Ishikawa (cell line): ENCODE results near the gene PLIN4.

Experiments used
- CEBPB ChIP-seq: IDR thresholded peaks from 2 replicates; pipeline ENCODE4 v1.6.1; 2012
- CREB1 ChIP-seq: IDR thresholded peaks from 2 replicates; pipeline ENCODE4 v1.6.1; 2012; ENCODE audit warnings: low read depth
- EGR1 ChIP-seq: IDR thresholded peaks from 2 replicates; pipeline ENCODE4 v1.6.1; 2012
- EP300 ChIP-seq: IDR thresholded peaks from 2 replicates; pipeline ENCODE4 v1.6.1; 2012; ENCODE audit warnings: borderline replicate concordance
- FOXM1 ChIP-seq: IDR thresholded peaks from 2 replicates; pipeline ENCODE4 v1.6.1; 2012; ENCODE audit warnings: low read depth, borderline replicate concordance
- NFIC ChIP-seq: IDR thresholded peaks from 2 replicates; pipeline ENCODE4 v1.6.1; 2012
- RAD21 ChIP-seq: IDR thresholded peaks from 2 replicates; pipeline ENCODE4 v1.6.1; 2012; ENCODE audit warnings: low read depth
- TAF1 ChIP-seq: IDR thresholded peaks from 2 replicates; pipeline ENCODE4 v1.6.1; 2012; ENCODE audit warnings: low read depth, mild to moderate bottlenecking
- TCF12 ChIP-seq: IDR thresholded peaks from 2 replicates; pipeline ENCODE4 v1.6.1; 2012; ENCODE audit warnings: low read depth
- TEAD4 ChIP-seq: IDR thresholded peaks from 2 replicates; pipeline ENCODE4 v1.6.1; 2012
- YY1 ChIP-seq: IDR thresholded peaks from 2 replicates; pipeline ENCODE4 v1.6.1; 2012; ENCODE audit warnings: low read depth
- ZBTB7A ChIP-seq: IDR thresholded peaks from 2 replicates; pipeline ENCODE4 v1.6.1; 2012; ENCODE audit warnings: low read depth
- TF ChIP-seq, protein P1 (sequence below): IDR thresholded peaks from 2 replicates; pipeline ENCODE4 v1.6.1; 2012; ENCODE audit warnings: low read depth, mild to moderate bottlenecking
- TF ChIP-seq, protein P2 (sequence below): IDR thresholded peaks from 2 replicates; pipeline ENCODE4 v1.6.1; 2012
- TF ChIP-seq, protein P3 (sequence below): IDR thresholded peaks from 2 replicates; pipeline ENCODE4 v1.6.1; 2012

The PLIN4 gene

DNA sequence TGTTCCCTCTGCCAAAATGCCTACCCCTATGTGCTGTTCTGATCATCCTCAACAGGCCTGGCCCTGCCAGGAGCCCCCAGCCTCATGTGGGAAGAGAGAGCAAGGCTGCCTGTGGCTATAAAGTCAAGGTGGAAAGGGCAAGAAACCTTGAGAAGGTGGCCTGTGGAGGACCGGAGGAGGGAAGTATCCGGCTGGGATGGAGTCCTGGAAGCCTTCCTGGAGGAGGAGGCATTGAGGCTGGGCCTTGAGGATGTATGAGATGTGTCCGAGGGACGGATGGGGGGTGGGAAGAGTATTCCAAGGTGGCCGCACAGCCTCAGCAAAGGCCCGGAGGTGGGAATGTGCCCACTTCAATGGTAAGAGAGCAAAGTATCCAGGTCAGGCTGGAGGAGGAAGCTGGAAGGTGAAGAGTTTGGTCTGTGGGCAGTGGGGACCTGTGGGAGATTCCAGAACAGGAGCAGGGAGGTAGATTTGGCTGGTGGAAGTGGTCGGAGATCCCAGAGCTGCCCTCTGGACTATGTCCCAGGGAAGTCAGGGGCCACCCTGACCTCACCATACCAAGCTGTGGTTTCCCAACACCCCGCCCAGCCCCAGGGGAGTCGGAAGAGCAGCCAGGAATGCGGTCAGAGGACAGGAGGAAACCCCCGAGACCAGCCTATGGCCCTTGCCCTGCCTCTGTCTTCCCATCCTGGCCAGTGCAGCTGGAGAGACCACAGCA lies 3.0 kb upstream of the PLIN4 start:
- TF ChIP-seq, protein P1, sequence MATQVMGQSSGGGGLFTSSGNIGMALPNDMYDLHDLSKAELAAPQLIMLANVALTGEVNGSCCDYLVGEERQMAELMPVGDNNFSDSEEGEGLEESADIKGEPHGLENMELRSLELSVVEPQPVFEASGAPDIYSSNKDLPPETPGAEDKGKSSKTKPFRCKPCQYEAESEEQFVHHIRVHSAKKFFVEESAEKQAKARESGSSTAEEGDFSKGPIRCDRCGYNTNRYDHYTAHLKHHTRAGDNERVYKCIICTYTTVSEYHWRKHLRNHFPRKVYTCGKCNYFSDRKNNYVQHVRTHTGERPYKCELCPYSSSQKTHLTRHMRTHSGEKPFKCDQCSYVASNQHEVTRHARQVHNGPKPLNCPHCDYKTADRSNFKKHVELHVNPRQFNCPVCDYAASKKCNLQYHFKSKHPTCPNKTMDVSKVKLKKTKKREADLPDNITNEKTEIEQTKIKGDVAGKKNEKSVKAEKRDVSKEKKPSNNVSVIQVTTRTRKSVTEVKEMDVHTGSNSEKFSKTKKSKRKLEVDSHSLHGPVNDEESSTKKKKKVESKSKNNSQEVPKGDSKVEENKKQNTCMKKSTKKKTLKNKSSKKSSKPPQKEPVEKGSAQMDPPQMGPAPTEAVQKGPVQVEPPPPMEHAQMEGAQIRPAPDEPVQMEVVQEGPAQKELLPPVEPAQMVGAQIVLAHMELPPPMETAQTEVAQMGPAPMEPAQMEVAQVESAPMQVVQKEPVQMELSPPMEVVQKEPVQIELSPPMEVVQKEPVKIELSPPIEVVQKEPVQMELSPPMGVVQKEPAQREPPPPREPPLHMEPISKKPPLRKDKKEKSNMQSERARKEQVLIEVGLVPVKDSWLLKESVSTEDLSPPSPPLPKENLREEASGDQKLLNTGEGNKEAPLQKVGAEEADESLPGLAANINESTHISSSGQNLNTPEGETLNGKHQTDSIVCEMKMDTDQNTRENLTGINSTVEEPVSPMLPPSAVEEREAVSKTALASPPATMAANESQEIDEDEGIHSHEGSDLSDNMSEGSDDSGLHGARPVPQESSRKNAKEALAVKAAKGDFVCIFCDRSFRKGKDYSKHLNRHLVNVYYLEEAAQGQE, result no peak
- no peak for TF ChIP-seq EP300
- no peak for TF ChIP-seq YY1
- no peak for TF ChIP-seq ZBTB7A
- TF ChIP-seq TAF1, result no peak
- TF ChIP-seq, protein P2, sequence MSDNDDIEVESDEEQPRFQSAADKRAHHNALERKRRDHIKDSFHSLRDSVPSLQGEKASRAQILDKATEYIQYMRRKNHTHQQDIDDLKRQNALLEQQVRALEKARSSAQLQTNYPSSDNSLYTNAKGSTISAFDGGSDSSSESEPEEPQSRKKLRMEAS, result no peak

DNA sequence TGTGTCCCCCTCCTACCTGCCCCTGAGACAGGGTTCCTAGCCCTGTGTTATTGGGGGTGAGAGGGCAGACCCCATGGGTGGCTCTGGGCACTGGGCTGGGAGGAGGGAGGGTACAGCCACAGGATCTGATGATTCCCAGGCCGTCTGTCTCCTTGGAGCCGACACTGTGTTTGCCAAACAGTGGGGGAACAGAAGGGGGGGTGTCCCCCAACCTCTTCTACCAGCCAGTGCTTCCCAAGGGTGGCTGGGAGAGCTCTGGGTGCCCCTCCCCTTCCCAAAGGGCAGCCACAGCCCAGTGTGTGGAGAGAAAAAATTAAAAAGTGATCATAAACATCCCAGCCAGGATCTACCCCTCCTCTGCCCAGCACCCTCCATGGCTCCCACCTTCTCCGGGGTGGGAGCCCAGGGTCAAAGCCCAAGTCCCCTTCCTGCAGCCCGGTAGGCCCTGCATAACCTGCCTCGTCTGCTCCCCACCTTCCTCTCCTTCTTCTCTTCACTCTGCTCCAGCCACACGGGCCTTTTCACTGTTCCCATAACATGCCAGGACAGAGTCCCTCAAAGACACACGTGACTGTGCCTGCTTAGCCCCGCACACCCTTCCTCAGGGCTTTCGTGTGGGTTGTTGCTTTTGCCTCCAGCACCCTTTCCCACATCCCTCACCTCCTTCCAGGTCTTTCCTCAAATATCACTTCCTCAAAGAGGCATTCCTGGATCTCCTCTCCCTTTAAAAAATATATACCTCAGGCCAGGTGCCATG lies 1.4 kb upstream of the PLIN4 start:
- TF ChIP-seq FOXM1 (no peak), TAF1 (no peak)

DNA sequence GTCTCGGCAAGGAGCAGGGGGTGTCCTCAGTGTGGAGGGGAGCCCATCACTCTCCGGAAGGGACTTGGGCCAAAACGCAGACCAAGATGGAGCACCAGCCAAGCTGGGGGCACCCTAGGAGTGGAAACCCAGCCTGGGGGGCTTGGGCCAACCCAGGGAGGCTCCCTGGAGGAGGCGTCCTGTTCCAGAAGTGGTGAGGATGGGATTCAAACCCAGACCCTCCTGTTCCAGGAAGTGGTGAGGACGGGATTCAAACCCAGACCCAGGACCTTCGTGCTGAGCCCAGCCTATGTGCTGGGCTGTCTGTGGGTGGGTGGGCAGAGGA lies 848 bp upstream of the PLIN4 start:
- TF ChIP-seq RAD21, result no peak
- TF ChIP-seq YY1, result no peak
- TF ChIP-seq EP300, result no peak
- TF ChIP-seq, protein P3, sequence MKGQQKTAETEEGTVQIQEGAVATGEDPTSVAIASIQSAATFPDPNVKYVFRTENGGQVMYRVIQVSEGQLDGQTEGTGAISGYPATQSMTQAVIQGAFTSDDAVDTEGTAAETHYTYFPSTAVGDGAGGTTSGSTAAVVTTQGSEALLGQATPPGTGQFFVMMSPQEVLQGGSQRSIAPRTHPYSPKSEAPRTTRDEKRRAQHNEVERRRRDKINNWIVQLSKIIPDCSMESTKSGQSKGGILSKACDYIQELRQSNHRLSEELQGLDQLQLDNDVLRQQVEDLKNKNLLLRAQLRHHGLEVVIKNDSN, result no peak
- TF ChIP-seq TCF12, result no peak
- TF ChIP-seq TEAD4, result no peak
- TF ChIP-seq, protein P1, result no peak
- TF ChIP-seq, protein P2, result no peak
- no peak for TF ChIP-seq FOXM1
- no peak for TF ChIP-seq EGR1
- TF ChIP-seq ZBTB7A, result no peak
- no peak for TF ChIP-seq NFIC
- no peak for TF ChIP-seq TAF1
- no peak for TF ChIP-seq CREB1

DNA sequence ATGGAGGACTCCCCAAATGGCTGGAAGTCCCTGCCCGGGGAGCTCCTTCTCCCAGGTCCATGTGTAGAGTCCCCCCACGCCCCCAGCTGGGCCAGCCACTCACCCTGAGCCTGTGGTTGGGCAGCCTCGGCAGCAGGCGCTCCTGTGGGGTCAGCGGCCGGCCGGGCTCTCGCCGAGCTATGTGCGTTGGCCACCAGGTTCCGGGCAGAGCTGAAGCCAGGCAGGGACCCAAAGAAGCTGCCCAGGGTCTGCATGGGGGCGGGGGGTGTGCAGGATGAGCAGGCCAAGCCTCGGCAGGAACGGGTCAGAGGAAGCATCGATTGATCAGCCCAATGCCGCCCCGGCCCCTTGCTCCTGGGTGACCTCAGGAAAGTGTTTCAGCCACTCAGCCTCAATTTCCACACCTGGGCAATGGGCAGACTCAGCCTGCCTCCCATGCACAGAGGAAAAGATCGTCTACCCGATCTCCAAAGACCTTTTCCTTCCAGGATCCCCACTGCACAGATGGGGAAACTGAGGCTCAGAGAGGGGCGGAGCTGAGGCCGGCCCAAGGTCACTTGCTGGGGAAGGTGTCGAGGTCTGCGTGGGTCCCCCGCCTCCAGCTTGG lies 732 bp downstream of the PLIN4 start:
- no peak for TF ChIP-seq TCF12
- no peak for TF ChIP-seq ZBTB7A

DNA sequence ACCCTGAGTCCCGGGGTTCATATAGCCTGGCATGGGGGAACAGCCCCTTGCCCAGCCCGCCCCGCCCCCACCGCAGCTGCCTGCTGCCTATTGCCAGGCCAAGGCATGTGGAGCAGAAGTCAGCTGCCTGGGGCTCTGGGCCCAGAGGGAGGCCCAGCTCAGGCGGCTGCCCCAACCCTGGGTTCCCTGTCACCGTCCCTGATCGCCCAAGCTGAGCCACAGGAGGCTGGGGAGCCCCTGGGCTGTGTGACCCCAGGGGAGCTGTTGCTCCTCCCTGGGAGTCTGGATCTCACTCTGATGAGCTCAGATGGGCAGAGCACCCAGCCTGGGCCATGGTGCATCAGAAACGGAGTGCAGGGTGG lies 1.4 kb downstream of the PLIN4 start:
- TF ChIP-seq EP300 (no peak), CEBPB (no peak), TEAD4 (no peak), TCF12 (no peak), FOXM1 (no peak), YY1 (no peak)
- TF ChIP-seq, protein P3, result no peak
- TF ChIP-seq, protein P2, result no peak

- TF ChIP-seq CEBPB (peak; percentile 63; the same call in 1 of the 2 replicates), NFIC (no peak)
- TF ChIP-seq, protein P3, result no peak
Measured at GRCh38 chr19:4516199-4516938, 1.9 kb downstream of the PLIN4 start.
